GM12891 (cell line): ENCODE measurements around the gene EFEMP2.

Experiments
- POLR2A ChIP-seq: IDR thresholded peaks from 2 replicates; pipeline ENCODE4 v1.6.1; 2011; ENCODE audit warnings: low read depth, low read length, control low read depth
- POU2F2 ChIP-seq: IDR thresholded peaks from 2 replicates; pipeline ENCODE4 v1.6.1; 2011; ENCODE audit warnings: low read depth, mild to moderate bottlenecking, control low read depth, low read length, moderate library complexity
- TAF1 ChIP-seq: IDR thresholded peaks from 2 replicates; pipeline ENCODE4 v1.6.1; 2011; ENCODE audit warnings: low read depth, low read length, control low read depth

DNA sequence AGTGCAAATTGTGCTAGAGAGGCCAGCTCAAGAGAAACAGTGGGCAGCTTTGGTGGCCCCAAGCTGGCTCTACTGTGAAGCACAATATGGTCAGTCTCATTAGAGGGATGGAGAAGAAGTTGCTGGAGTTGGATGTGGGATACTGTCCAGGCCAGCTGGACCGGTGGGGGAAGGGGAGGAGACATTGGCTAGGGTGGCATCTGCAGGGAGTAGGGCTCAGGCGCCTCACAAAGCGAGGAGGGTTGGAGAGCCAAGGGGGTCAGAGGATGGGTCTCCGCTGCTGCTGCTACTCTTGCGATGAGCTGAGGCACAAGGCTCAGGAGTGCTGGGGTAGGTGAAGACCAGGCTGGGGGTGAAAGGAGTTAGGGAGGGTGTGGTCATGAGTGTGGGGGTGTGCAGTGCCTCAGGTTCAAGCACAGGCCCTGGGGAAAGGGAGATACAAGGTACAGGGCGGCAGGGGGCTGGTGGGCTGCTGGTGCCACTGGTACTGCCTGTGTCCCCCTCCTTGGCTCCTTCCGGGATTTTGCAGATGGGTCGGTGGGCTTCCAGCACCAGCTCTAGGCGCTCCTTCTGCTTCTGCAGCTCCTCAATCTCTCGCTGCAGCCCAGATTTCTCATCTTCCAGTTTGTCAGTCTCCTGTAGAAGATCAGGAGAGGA, 20.2 kb upstream of the EFEMP2 start:
- TF ChIP-seq POLR2A = peak; percentile 19; the same call in 1 of the 2 replicates
- TF ChIP-seq TAF1 = no peak
- TF ChIP-seq POU2F2 = no peak
